CD4-positive, alpha-beta T cell (primary cell): ENCODE results near the gene SDK1. TPM values are rescaled to one million over a fixed set of nuclear protein-coding genes. Genes with fewer than 3 reads are reported as not detected.

Source experiments
- ATAC-seq: fragments of 200-7000 bp; cut with Tn5 transposase; one replicate; pipeline ENCODE4 v1.10.0; 2022; ENCODE audit warnings: mild to moderate bottlenecking; ENCODE audit not compliant: poor library complexity
- CTCF ChIA-PET: fragments of 350-600 bp; sonication (Branson Sonifier 250); formaldehyde crosslinking; loops from one replicate; lab custom pipeline; 2021; ENCODE audit warnings: antibody characterized with exemption, inconsistent platforms; lab: Charles Lee
- POLR2A ChIA-PET: fragments of 350-600 bp; sonication (Branson Sonifier 250); formaldehyde crosslinking; loops from one replicate; lab custom pipeline; 2021; ENCODE audit warnings: antibody characterized with exemption, inconsistent platforms; lab: Charles Lee
- DNase-seq, 14 experiments: peaks; one replicate each; pipeline ENCODE4 v3.0.0-alpha.2; 2013 to 2020; ENCODE audit warnings: mixed read lengths in 2 of 14
- H3K27ac ChIP-seq, 2 donors: one replicate each; pipeline versions ENCODE4 v1.5.1 to v1.7.0; 2013; ENCODE audit warnings: low read length in 2 of 2, low read depth in 1 of 2, mild to moderate bottlenecking in 1 of 2
- H3K27me3 ChIP-seq, 2 experiments: 1 replicate in 1 of 2; 2 replicates in 1 of 2; pipeline versions ENCODE4 v1.6.1 to v1.7.0; 2013; ENCODE audit warnings: low read length in 2 of 2, control low read depth in 1 of 2, mild to moderate bottlenecking in 1 of 2, moderate library complexity in 1 of 2; ENCODE audit not compliant: insufficient read depth in 2 of 2, control insufficient read depth in 1 of 2
- H3K36me3 ChIP-seq: one replicate; pipeline ENCODE4 v1.6.1; 2013; ENCODE audit warnings: low read length, control low read depth; ENCODE audit not compliant: insufficient read depth
- H3K4me1 ChIP-seq: one replicate; pipeline ENCODE4 v1.6.1; 2013; ENCODE audit warnings: low read length, control low read depth; ENCODE audit not compliant: insufficient read depth
- H3K4me3 ChIP-seq: one replicate; pipeline ENCODE4 v1.5.1; 2013; ENCODE audit warnings: mild to moderate bottlenecking, low read length, moderate library complexity
- H3K9me3 ChIP-seq, 2 experiments: 1 replicate in 1 of 2; 2 replicates in 1 of 2; pipeline versions ENCODE4 v1.6.1 to v1.7.0; 2013; ENCODE audit warnings: low read length in 2 of 2, mild to moderate bottlenecking in 2 of 2, control low read depth in 1 of 2, moderate library complexity in 1 of 2; ENCODE audit not compliant: control insufficient read depth in 1 of 2, insufficient read depth in 1 of 2
- H3K27ac Mint-ChIP-seq: one replicate; pipeline ENCODE4 v1.8.0; 2020; ENCODE audit warnings: mixed read lengths
- H3K27me3 Mint-ChIP-seq: one replicate; pipeline ENCODE4 v1.8.0; 2021; ENCODE audit warnings: mixed read lengths
- H3K36me3 Mint-ChIP-seq: one replicate; pipeline ENCODE4 v1.8.0; 2021; ENCODE audit warnings: low read depth, mixed read lengths
- H3K4me1 Mint-ChIP-seq: one replicate; pipeline ENCODE4 v1.8.0; 2021; ENCODE audit warnings: low read depth, mixed read lengths
- H3K4me3 Mint-ChIP-seq: one replicate; pipeline ENCODE4 v1.8.0; 2020; ENCODE audit warnings: mild to moderate bottlenecking, mixed read lengths
- H3K9me3 Mint-ChIP-seq: one replicate; pipeline ENCODE4 v1.8.0; 2020; ENCODE audit warnings: mixed read lengths
- CTCF ChIP-seq: fragments of 200-600 bp; IDR thresholded peaks from one replicate; pipeline ENCODE4 v1.8.0; 2022; ENCODE audit warnings: antibody characterized with exemption, mild to moderate bottlenecking
- intact Hi-C, 2 experiments: fragments of 100-400 bp; cut with DNase I in 1 of 2; cut with micrococcal nuclease in 1 of 2; formaldehyde crosslinking; loops; one replicate each; pipeline versions ENCODE4 v1.15.1 to v1.9.0; 2023 to 2025; cut with DNase I, micrococcal nuclease
- total RNA-seq, 174 experiments: library from RNA in 2 of 174; stranded (reverse) in 2 of 174; gene quantifications; one replicate each; pipeline ENCODE4 v1.2.3 and lab custom pipeline; 2021 to 2026

The SDK1 gene
- total RNA-seq, 2 experiments from 2014 or later: 1.1 to 1.3 TPM

GRCh38 chr7:3551536-3551935, 250.5 kb downstream of the SDK1 start:
- H3K27me3 ChIP-seq: no peaks in the 10 kb centered on the region
- Mint-ChIP-seq H3K36me3 (no peaks in the 10 kb centered on the region), H3K9me3 (peaks cover 2% of the 10 kb centered on the region), H3K27me3 (no peaks in the 10 kb centered on the region), H3K4me1 (no peaks in the 10 kb centered on the region), H3K27ac (no peak overlapping the region), H3K4me3 (no peak overlapping the region)
- ATAC-seq (no peak), DNase-seq (no peak)
- POLR2A ChIA-PET: no interaction called here
- H3K4me1 ChIP-seq: no peaks in the 10 kb centered on the region
- CTCF ChIA-PET: no interaction called here
- no peak for TF ChIP-seq CTCF
- H3K36me3 ChIP-seq: no peaks in the 10 kb centered on the region
- H3K27ac ChIP-seq: no peak overlapping the region
- H3K9me3 ChIP-seq: no peaks in the 10 kb centered on the region
- H3K4me3 ChIP-seq: no peak overlapping the region
- intact Hi-C loops: no loop called here

- no peaks in the 10 kb centered on the region for H3K36me3 Mint-ChIP-seq
- intact Hi-C loops: no loop called here
- DNase-seq: no peak
- ChIA-PET CTCF (no interaction called here), POLR2A (no interaction called here)
- H3K4me3 ChIP-seq: no peak overlapping the region
- no peaks in the 10 kb centered on the region for H3K4me1 ChIP-seq
- no peaks in the 10 kb centered on the region for H3K9me3 ChIP-seq
- no peaks in the 10 kb centered on the region for H3K27me3 Mint-ChIP-seq
- no peak for ATAC-seq
- no peaks in the 10 kb centered on the region for H3K36me3 ChIP-seq
- no peaks in the 10 kb centered on the region for H3K27me3 ChIP-seq
- H3K9me3 Mint-ChIP-seq: peaks cover 2% of the 10 kb centered on the region
- H3K27ac ChIP-seq: no peak overlapping the region
- no peak overlapping the region for H3K4me3 Mint-ChIP-seq
- no peak overlapping the region for H3K27ac Mint-ChIP-seq
- no peaks in the 10 kb centered on the region for H3K4me1 Mint-ChIP-seq
- no peak for TF ChIP-seq CTCF
These were observed 251.4 kb downstream of the SDK1 start for GRCh38 chr7:3552499-3552898.

- intact Hi-C loops: no loop called here
- Mint-ChIP-seq H3K4me3 (no peak overlapping the region), H3K4me1 (peaks cover 5% of the 10 kb centered on the region), H3K36me3 (no peaks in the 10 kb centered on the region), H3K27me3 (no peaks in the 10 kb centered on the region), H3K9me3 (peaks cover 2% of the 10 kb centered on the region), H3K27ac (no peak overlapping the region)
- Histone ChIP-seq H3K36me3 (no peaks in the 10 kb centered on the region), H3K27ac (no peak overlapping the region), H3K27me3 (no peaks in the 10 kb centered on the region), H3K9me3 (no peaks in the 10 kb centered on the region), H3K4me1 (no peaks in the 10 kb centered on the region), H3K4me3 (no peak overlapping the region)
- DNase-seq (no peak), ATAC-seq (no peak)
- ChIA-PET CTCF (no interaction called here), POLR2A (no interaction called here)
- TF ChIP-seq CTCF: no peak
These were observed 257.3 kb downstream of the SDK1 start for GRCh38 chr7:3558400-3558799.
